ENCODE data around the gene FBXL4.

FBXL4 gene

DNA sequence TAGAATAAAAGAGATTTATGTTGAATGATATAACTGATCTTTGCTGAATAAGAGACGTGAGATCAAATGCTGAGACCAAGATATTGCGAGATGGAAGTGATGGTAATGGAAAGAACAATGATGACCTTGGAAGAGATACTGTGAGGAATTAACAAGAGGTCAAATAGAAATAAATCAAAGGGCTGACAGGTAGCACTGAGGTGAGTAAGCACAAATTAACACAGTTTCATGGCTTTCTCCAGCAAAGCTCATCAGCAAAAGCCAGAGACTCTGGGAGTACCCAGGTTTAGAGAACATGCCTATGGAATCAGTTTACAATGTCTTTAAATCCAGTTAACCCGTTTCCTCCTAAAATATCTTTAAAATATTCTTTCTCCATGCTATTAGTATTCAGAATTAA is 60.1 kb downstream of the FBXL4 start:
- DNase-seq (ENCODE audit: low read depth in 2 of 3, low spot score in 2 of 3) = no peak

- DNase-seq (ENCODE audit: low read depth in 2 of 3, low spot score in 2 of 3) = no peak
Measured at GRCh38 chr6:98885330-98885729, 62.4 kb downstream of the FBXL4 start.

GRCh38 chr6:98880486-98880885 is 67.3 kb downstream of the FBXL4 start:
- no peak for DNase-seq (ENCODE audit: low read depth in 2 of 3, low spot score in 2 of 3)

GRCh38 chr6:98877250-98877649 is 70.5 kb downstream of the FBXL4 start:
- no peak for DNase-seq (ENCODE audit: low read depth in 2 of 3, low spot score in 2 of 3)

GRCh38 chr6:98875375-98875774 is 72.4 kb downstream of the FBXL4 start:
- no peak for DNase-seq (ENCODE audit: low read depth in 2 of 3, low spot score in 2 of 3)

- DNase-seq (ENCODE audit: low read depth in 2 of 3, low spot score in 2 of 3) = no peak
Measured at GRCh38 chr6:98871821-98872220, 75.9 kb downstream of the FBXL4 start.

GRCh38 chr6:98871057-98871456 is 76.7 kb downstream of the FBXL4 start:
- no peak for DNase-seq (ENCODE audit: low read depth in 2 of 3, low spot score in 2 of 3)

- no peak for DNase-seq (ENCODE audit: low read depth in 2 of 3, low spot score in 2 of 3)
Measured at GRCh38 chr6:98864497-98864896, 83.2 kb downstream of the FBXL4 start.

DNA sequence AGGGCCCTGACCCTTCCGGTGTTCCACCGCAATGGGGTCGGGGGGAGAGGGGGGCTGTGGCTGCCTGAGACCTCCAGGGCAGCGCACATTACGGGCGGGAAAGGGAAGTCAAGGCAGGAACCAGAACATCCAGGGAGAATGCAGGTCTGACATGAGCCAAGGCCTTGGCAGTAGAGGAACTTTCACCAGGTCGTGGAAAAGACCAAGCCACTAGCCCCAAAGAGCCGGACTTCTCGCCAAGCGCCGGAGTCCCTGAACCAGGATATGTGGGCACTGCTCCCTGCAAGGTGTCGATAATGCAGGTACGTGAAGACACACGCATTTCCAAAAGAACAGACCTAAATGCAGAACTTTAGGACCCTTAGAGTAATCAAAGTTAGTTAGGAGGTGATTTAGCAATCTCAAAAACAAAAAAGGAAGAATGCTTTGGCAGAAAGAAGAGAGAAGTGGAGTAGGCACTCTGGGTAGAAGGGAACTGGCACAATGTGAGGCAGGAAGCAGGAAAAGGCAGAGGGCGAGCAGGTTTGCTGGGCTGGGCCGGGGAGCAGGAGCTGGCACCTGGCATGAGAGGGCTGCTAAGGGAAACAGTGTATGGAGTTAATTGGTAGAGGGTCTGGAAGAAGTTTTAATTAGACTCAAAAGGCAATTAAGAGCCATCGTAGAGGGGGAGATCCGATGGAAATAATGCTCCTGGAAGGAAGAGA is 99.1 kb downstream of the FBXL4 start:
- no peak for DNase-seq (ENCODE audit: low read depth in 2 of 3, low spot score in 2 of 3)

DNA sequence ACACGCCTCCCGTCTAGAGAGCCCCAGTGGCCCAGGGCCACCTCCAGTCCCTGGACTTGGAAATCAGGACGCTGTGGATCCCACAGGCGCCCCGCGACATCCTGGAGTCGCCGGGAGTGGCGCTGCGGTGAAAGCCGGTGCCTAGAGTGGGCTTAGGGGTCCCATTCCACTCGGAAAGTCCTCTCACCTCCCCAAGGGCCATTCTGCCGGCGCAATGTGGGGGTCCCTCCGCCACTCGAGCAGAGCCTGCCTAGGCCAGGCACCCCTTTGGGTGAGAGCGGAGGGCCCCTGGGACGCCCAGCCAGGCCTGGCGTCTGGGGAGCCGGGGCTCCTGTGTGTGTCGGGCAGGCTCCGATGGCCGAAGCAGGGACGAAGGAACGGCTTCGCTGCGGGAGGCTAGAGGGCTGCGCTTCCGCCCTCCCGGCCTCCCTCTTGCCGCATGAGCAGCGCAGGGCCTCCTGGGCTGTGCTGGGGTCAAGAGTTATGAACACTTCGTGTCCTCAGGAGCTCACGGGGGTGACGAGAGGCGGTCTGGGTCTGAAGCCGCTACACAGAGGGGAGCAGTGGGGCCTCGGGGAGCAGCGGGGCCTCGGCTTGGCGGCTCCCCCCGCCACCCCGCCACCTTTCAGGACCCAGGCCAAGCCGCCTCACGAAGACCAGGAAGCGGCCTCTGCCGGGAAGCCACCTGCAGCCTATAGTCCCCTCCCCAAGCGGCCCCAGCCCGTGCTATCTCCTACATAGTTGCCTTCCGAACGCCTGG is 99.8 kb downstream of the FBXL4 start:
- DNase-seq (ENCODE audit: low read depth in 2 of 3, low spot score in 2 of 3) = no peak

DNA sequence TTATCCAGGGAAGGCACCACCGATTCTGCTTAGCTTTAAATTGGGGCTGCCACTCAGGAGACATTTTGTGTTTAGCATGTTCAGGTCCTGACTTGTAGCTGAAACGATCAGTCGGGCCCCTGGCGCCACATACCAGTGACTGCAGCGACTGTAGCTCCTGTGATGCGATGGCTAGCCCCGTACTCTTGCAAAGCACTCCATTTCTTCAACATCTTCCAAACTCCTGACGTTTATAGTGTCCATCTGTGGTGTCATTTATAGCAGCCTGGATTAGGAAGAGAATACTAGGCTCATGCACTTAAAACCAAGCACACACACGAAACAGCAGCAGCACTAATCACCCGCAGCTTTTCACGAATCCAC is 100.3 kb downstream of the FBXL4 start:
- DNase-seq (ENCODE audit: low read depth in 2 of 3, low spot score in 2 of 3) = no peak

DNA sequence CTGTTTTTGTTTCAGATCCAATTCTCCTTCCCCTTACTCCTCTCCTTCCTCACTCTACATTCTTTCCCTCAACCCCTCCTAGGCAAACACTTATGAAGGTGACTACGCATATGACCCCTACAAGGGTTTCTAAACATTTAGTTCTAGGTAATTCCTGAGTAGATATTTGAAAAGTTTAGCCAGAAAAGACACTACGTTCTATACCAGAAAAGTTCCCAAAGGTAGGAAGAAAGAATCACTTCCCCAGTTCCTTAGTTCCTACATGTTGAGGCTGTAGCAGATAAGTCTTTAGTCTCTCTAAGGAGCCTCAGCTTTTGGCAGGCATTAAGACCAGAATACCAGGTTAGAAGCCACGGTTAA is 101.7 kb downstream of the FBXL4 start:
- DNase-seq (ENCODE audit: low read depth in 2 of 3, low spot score in 2 of 3) = no peak

GRCh38 chr6:98845211-98846020 is 102.3 kb downstream of the FBXL4 start:
- no peak for DNase-seq (ENCODE audit: low read depth in 2 of 3, low spot score in 2 of 3)

DNA sequence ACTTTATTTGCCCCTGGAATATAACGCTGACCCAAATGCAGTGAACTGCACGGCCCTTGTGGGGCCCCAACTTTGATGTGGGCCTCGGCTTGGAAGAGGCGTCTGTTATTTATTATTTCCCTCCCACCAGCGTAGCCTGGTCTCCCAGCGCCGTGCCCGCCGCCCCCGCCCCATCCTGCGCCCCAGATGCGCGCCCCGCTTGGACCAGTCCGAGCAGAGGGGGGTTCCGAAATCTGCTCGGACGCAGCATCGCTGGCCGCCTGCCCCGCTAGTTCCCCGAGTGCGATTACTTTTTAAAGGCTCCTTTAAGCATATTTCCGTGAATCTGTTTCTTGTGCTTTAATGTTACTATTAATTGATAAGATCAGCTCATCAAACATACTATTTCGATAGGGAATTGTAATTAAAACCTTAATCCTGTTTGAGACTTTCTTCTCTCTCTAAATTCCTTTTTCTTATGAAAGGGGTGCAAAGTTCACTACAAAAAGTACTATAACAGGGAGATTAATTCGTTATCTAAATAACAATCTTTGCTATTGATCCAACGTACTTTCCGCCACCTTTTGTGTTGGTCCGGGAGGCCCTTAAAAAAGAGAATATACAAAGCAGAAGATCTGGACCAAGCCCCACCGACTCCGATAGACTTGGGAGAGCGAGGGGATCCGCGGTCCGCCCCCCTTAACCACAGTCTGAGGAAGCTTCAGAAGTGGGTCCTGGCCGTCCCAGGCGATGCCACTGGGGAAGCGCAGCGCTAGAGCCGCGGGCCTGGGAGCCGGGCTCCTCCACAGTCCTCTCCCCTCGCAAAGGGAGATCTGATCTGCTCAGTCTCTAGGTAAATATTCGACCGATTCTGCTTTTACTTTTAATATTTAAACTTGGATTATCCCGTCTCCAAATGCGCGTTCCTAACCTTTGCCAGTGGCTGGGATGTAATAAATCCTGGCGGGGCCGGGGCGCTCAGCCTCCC is 103.2 kb downstream of the FBXL4 start:
- DNase-seq (ENCODE audit: low read depth in 2 of 3, low spot score in 2 of 3) = no peak

- no peak for DNase-seq (ENCODE audit: low read depth in 2 of 3, low spot score in 2 of 3)
Measured at GRCh38 chr6:98843271-98844243, 104.2 kb downstream of the FBXL4 start.

- no peak for DNase-seq (ENCODE audit: low read depth in 2 of 3, low spot score in 2 of 3)
Measured at GRCh38 chr6:98842342-98843180, 105.2 kb downstream of the FBXL4 start.

- DNase-seq (ENCODE audit: low read depth in 2 of 3, low spot score in 2 of 3) = no peak
Measured at GRCh38 chr6:98841621-98842341, 106.0 kb downstream of the FBXL4 start.

GRCh38 chr6:98840996-98841513 is 106.7 kb downstream of the FBXL4 start:
- no peak for DNase-seq (ENCODE audit: low read depth in 2 of 3, low spot score in 2 of 3)
